Panc1 (cell line): ENCODE results near the gene EEF1AKMT3. TPM values are rescaled to one million over a fixed set of nuclear protein-coding genes. Genes with fewer than 3 reads are reported as not detected.

Source experiments
- ATAC-seq: fragments of 200-7000 bp; cut with Tn5 transposase; 2 replicates; pipeline ENCODE4 v1.9.1; 2020; ENCODE audit warnings: mild to moderate bottlenecking, moderate library complexity
- BruUV-seq: library from RNA; stranded (reverse); fragments of 400-500 nt; replicated peaks from 2 replicates; lab custom pipeline; 2021; lab: Mats Ljungman, UMichigan
- CTCF ChIA-PET: fragments of 300-600 bp; sonication (Branson Sonifier 250); formaldehyde crosslinking; loops from one replicate; lab custom pipeline; 2022; ENCODE audit warnings: antibody characterized with exemption; lab: Charles Lee
- POLR2A ChIA-PET: fragments of 300-600 bp; sonication (Branson Sonifier 250); formaldehyde crosslinking; loops from one replicate; lab custom pipeline; 2022; ENCODE audit warnings: antibody characterized with exemption; lab: Charles Lee
- DNase-seq: peaks from one replicate; pipeline ENCODE4 v3.0.0-alpha.2; 2010; ENCODE audit warnings: low read depth, low spot score
- H3K27ac ChIP-seq: 2 replicates; pipeline ENCODE4 v1.5.1; 2011; ENCODE audit warnings: mild to moderate bottlenecking, low read length, inconsistent platforms
- H3K27me3 ChIP-seq: fragments of 200-500 bp; sonication (Bioruptor generic); 2 replicates; pipeline ENCODE4 v1.6.0; 2014; ENCODE audit warnings: low read length, inconsistent platforms; ENCODE audit not compliant: control insufficient read depth, insufficient read depth
- H3K36me3 ChIP-seq: fragments of 200-500 bp; sonication (Bioruptor generic); 2 replicates; pipeline ENCODE4 v1.5.1; 2014; ENCODE audit warnings: inconsistent platforms, mild to moderate bottlenecking, low read length, moderate library complexity; ENCODE audit not compliant: control insufficient read depth, insufficient read depth
- H3K4me1 ChIP-seq: 2 replicates; pipeline ENCODE4 v1.5.1; 2011; ENCODE audit warnings: inconsistent platforms, mild to moderate bottlenecking, low read length, moderate library complexity; ENCODE audit not compliant: control insufficient read depth, insufficient read depth
- H3K4me3 ChIP-seq, 2 experiments: 2 replicates each; pipeline ENCODE4 v1.5.1; 2011 to 2012; ENCODE audit warnings: low read depth in 2 of 2, low read length in 2 of 2, mild to moderate bottlenecking in 2 of 2, inconsistent platforms in 1 of 2, moderate library complexity in 1 of 2
- H3K9me3 ChIP-seq: fragments of 200-500 bp; sonication (Bioruptor generic); 2 replicates; pipeline ENCODE4 v1.5.1; 2014; ENCODE audit warnings: low read depth, mild to moderate bottlenecking, inconsistent platforms, low read length, moderate library complexity; ENCODE audit not compliant: control insufficient read depth, insufficient read depth
- CTCF ChIP-seq: fragments of 450-650 bp; IDR thresholded peaks from 2 replicates; pipeline ENCODE4 v1.5.1; 2017; ENCODE audit warnings: mild to moderate bottlenecking
- POLR2AphosphoS5 ChIP-seq: IDR thresholded peaks from 2 replicates; pipeline ENCODE4 v1.6.1; 2012; ENCODE audit warnings: mild to moderate bottlenecking, low read depth, low read length, moderate library complexity
- REST ChIP-seq, 2 experiments: IDR thresholded peaks; 2 replicates each; pipeline ENCODE4 v1.6.1; 2011 to 2012; ENCODE audit warnings: low read depth in 2 of 2, control low read depth in 1 of 2, low read length in 1 of 2, mild to moderate bottlenecking in 1 of 2, moderate library complexity in 1 of 2; ENCODE audit not compliant: insufficient read depth in 1 of 2
- SIN3A ChIP-seq: IDR thresholded peaks from 2 replicates; pipeline ENCODE4 v1.6.1; 2012; ENCODE audit warnings: low read depth, mild to moderate bottlenecking, low read length, moderate library complexity, borderline replicate concordance; ENCODE audit not compliant: insufficient read depth
- TCF7L2 ChIP-seq: IDR thresholded peaks from 2 replicates; pipeline ENCODE4 v1.6.1; 2011; ENCODE audit warnings: mild to moderate bottlenecking, low read depth, low read length, inconsistent platforms
- in situ Hi-C: cut with HindIII; loops from 2 replicates; pipeline ENCODE4 v1.10.0; 2016; ENCODE audit warnings: low sequenced_read_pairs, low pct_unique_long_range_greater_than_20kb
- intact Hi-C: fragments of 100-400 bp; cut with micrococcal nuclease; formaldehyde crosslinking; loops from one replicate; pipeline ENCODE4 v1.10.0; 2022; ENCODE audit not compliant: unreplicated experiment
- total RNA-seq: library from RNA; stranded (reverse); gene quantifications from one replicate; pipeline ENCODE4 v1.2.1, GENCODE V29; 2021; ENCODE audit not compliant: unreplicated experiment

EEF1AKMT3 gene
- total RNA-seq, 1 experiment from 2014 or later = 7.4 TPM

GRCh38 chr12:57779736-57780135, 7.3 kb downstream of the EEF1AKMT3 start:
- POLR2A ChIA-PET = no interaction called here

DNA sequence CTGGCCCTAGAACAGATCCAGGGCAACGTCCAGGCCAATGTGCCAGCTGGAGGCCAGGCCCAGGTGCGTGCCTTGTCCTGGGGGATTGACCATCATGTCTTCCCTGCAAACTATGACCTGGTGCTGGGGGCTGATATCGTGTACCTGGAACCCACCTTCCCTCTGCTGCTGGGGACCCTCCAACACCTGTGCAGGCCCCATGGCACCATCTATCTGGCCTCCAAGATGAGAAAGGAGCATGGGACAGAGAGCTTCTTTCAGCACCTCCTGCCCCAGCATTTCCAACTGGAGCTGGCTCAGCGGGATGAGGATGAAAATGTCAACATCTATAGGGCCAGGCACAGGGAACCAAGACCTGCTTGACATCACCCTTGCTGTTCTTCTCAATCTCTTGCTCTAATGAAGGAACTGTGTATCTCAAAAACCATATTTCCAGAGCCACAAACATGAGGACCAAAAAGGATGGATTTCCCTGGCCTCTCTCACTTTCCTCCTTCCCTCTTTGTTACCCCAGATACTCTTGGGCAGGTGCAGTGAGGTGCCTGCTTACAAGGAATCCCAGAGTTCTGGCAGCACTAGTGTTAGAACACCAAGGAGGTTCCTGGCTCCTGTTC, 8.0 kb downstream of the EEF1AKMT3 start:
- no TSS peak for BruUV-seq

More at GRCh38 chr12:57779736-57780135, 7.3 kb downstream of the EEF1AKMT3 start:
- Histone ChIP-seq H3K27ac (no peak overlapping the region), H3K4me3 (no peak overlapping the region), H3K27me3 (no peaks in the 10 kb centered on the region), H3K9me3 (no peaks in the 10 kb centered on the region), H3K36me3 (no peaks in the 10 kb centered on the region; the same call in 1 of the 2 replicates), H3K4me1 (peaks cover 4% of the 10 kb centered on the region)
- no TSS peak for BruUV-seq
- ATAC-seq = no peak
- intact Hi-C loops (no loop called here), in situ Hi-C loops (no loop called here)
- no peak for DNase-seq
- CTCF ChIA-PET = no interaction called here
- no peak for TF ChIP-seq REST (IDR thresholded peaks at IDR 0.05; ENCODE audit: insufficient read depth in 1 of 2, low read depth in 2 of 2, low read length in 1 of 2)
- TF ChIP-seq SIN3A = no peak
- no peak for TF ChIP-seq POLR2AphosphoS5
- no peak for TF ChIP-seq TCF7L2
- no peak for TF ChIP-seq CTCF

More for the DNA sequence above, 8.0 kb downstream of the EEF1AKMT3 start:
- intact Hi-C loops = no loop called here
- no peak for DNase-seq
- H3K4me1 ChIP-seq = peaks cover 4% of the 10 kb centered on the region
- H3K9me3 ChIP-seq = no peaks in the 10 kb centered on the region
- no peaks in the 10 kb centered on the region for H3K27me3 ChIP-seq
- H3K36me3 ChIP-seq = no peaks in the 10 kb centered on the region; the same call in 1 of the 2 replicates
- ATAC-seq = no peak
- in situ Hi-C loops = no loop called here
- no peak overlapping the region for H3K4me3 ChIP-seq
- CTCF ChIA-PET = no interaction called here
- no peak overlapping the region for H3K27ac ChIP-seq
- no peak for TF ChIP-seq SIN3A
- no peak for TF ChIP-seq POLR2AphosphoS5
- TF ChIP-seq REST (IDR thresholded peaks at IDR 0.05; ENCODE audit: insufficient read depth in 1 of 2, low read depth in 2 of 2, low read length in 1 of 2) = no peak
- TF ChIP-seq CTCF = no peak
- TF ChIP-seq TCF7L2 = no peak
- POLR2A ChIA-PET = no interaction called here
